ENCODE results near the gene IL11RA. TPM values are rescaled to one million over a fixed set of nuclear protein-coding genes. Genes with fewer than 3 reads are reported as not detected.

Gene IL11RA
- total and polyA plus RNA-seq, 2 of the 8 experiments (the other 6 are each of a cell fraction or from before 2014, with no cell fraction given) = 5.5 to 9.1 TPM

DNA sequence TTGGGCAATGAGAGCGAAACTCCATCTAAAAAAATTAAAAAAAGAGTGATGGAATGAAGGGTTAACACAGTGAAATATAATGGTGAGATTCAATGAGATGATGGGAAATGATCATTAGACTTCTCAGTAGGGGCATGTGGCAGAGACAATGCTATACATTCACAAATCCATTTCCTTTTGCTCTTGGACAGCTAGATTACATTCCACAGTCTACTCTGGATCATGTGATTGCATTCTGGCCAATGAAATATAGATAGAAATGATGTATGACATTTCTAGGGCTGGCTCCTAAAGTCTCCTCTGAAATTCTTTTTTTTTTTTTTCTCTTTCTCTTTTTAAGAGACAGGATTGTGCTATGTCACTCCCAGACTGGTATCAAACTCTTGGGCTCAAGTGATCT, 9.3 kb upstream of the IL11RA start:
- H2AK5ac ChIP-seq (ENCODE audit: low read depth, low read length) = no peak overlapping the region
- no peak overlapping the region for H2BK5ac ChIP-seq (ENCODE audit: low read depth, low read length)
- no peak overlapping the region for H3K23ac ChIP-seq (ENCODE audit: insufficient read length)
- CTCF ChIA-PET (ENCODE audit: partially characterized antibody) = interaction anchor here (0.8 to 18.5 kb wide), 6 partner anchors 6 to 81 kb away, joined by 3 to 401 read pairs (median 57); partner anchors contain the start of genes CCL27, IL11RA, RPP25L and SIGMAR1
- H3K79me1 ChIP-seq (ENCODE audit: low read depth, low read length) = peaks cover 4% of the 10 kb centered on the region; the same call in 1 of the 2 replicates
- no peak overlapping the region for H3K18ac ChIP-seq (ENCODE audit: extremely low read depth, low read length)
- H4K5ac ChIP-seq (ENCODE audit: insufficient read length, low read depth, low read length) = no peak overlapping the region
- H3K56ac ChIP-seq (replicated peaks; ENCODE audit: insufficient read length, low read depth, low read length) = no peak overlapping the region
- no peak overlapping the region for H2BK12ac ChIP-seq (ENCODE audit: low read depth, low read length)
- no peak overlapping the region for H3K4me3 ChIP-seq (ENCODE audit: extremely low read depth in 1 of 4, insufficient read depth in 2 of 4, low read depth in 3 of 4, low read length in 4 of 4)
- DNase-seq (ENCODE audit: low read depth in 1 of 2, low spot score in 2 of 2) (no peak), FAIRE-seq (no peak)
- H3K23me2 ChIP-seq (ENCODE audit: low read depth, low read length) = peaks cover 11% of the 10 kb centered on the region; the same call in 1 of the 2 replicates
- H4K91ac ChIP-seq (replicated peaks; ENCODE audit: insufficient read length, low read length) = no peak overlapping the region
- no peak overlapping the region for H4K8ac ChIP-seq (ENCODE audit: extremely low read depth, insufficient read depth, low read length)
- POLR2A ChIA-PET (ENCODE audit: partially characterized antibody) = interaction anchor here (1.2 kb wide), 1 partner anchor 11 kb away, joined by 3 read pairs; no protein-coding TSS in a partner anchor
- H3K27ac ChIP-seq (ENCODE audit: low read depth, low read length) = no peak overlapping the region
- no peak overlapping the region for H2BK120ac ChIP-seq (replicated peaks; ENCODE audit: low read depth, low read length)
- no peaks in the 10 kb centered on the region; a peak in 1 of 8 replicates for H3K36me3 ChIP-seq (ENCODE audit: control insufficient read depth in 2 of 4, insufficient read depth in 4 of 4, low read length in 3 of 4)
- TF ChIP-seq CBX5 (IDR thresholded peaks at IDR 0.05; ENCODE audit: low read depth, low read length) (no peak), CEBPB (IDR thresholded peaks at IDR 0.05; ENCODE audit: low read depth, low read length) (no peak), POLR2AphosphoS5 (IDR thresholded peaks at IDR 0.05; ENCODE audit: low read depth, low read length) (no peak), HDAC6 (IDR thresholded peaks at IDR 0.05; ENCODE audit: low read depth, low read length) (no peak), SP2 (IDR thresholded peaks at IDR 0.05; ENCODE audit: low read length) (no peak), RBBP5 (IDR thresholded peaks at IDR 0.05; ENCODE audit: borderline replicate concordance, low read depth, low read length) (no peak), SP1 (IDR thresholded peaks at IDR 0.05; ENCODE audit: low read depth, low read length) (no peak), RAD21 (IDR thresholded peaks at IDR 0.05 in 1 of 2, conservative IDR thresholded peaks at IDR 0.05 in 1 of 2; ENCODE audit: low read depth in 2 of 2, low read length in 2 of 2) (no peak)
- TF ChIP-seq, protein P1, sequence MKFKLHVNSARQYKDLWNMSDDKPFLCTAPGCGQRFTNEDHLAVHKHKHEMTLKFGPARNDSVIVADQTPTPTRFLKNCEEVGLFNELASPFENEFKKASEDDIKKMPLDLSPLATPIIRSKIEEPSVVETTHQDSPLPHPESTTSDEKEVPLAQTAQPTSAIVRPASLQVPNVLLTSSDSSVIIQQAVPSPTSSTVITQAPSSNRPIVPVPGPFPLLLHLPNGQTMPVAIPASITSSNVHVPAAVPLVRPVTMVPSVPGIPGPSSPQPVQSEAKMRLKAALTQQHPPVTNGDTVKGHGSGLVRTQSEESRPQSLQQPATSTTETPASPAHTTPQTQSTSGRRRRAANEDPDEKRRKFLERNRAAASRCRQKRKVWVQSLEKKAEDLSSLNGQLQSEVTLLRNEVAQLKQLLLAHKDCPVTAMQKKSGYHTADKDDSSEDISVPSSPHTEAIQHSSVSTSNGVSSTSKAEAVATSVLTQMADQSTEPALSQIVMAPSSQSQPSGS (IDR thresholded peaks at IDR 0.05; ENCODE audit: low read length) = no peak
- H2AFZ ChIP-seq (ENCODE audit: low read length) = no peak overlapping the region
- no peak overlapping the region for H3K4ac ChIP-seq (replicated peaks; ENCODE audit: insufficient read length, low read depth, low read length)
- no peak overlapping the region for H3K9ac ChIP-seq (replicated peaks in 1 of 4; ENCODE audit: extremely low read depth in 1 of 4, low read depth in 3 of 4, low read length in 3 of 4)
- H3K4me1 ChIP-seq (replicated peaks in 1 of 4; ENCODE audit: control insufficient read depth in 3 of 4, insufficient read depth in 4 of 4, low read length in 3 of 4) = peaks cover 7 to 21% (median 13%) of the 10 kb centered on the region in 4 experiments
- no peak overlapping the region for H3K4me2 ChIP-seq (ENCODE audit: insufficient read depth in 1 of 2, low read depth in 2 of 2, low read length in 2 of 2)
- H3K9me3 ChIP-seq (ENCODE audit: insufficient read depth in 2 of 2, low read depth in 1 of 2, low read length in 1 of 2) = no peaks in the 10 kb centered on the region
- no peak overlapping the region for H2BK15ac ChIP-seq (ENCODE audit: low read length)
- WGBS, 2 experiments (ENCODE audit: extremely low coverage in 1 of 2, insufficient coverage in 1 of 2, insufficient read length in 1 of 2, insufficient replicate concordance in 2 of 2, low coverage in 1 of 2, low lambda C conversion rate in 2 of 2, missing lambda C conversion rate in 1 of 2) = 85% methylated on average over 1 of the region's 1 CpG; no CpG with 5 or more reads in 1 of the 2 experiments
- H2BK20ac ChIP-seq (ENCODE audit: low read length) = no peak overlapping the region
- H3K14ac ChIP-seq (ENCODE audit: insufficient read length) = no peak overlapping the region
- H4K20me1 ChIP-seq (replicated peaks in 1 of 2; ENCODE audit: control insufficient read depth in 1 of 2, insufficient read depth in 2 of 2, low read length in 2 of 2) = peaks cover 2 to 8% of the 10 kb centered on the region in 2 experiments
- no peaks in the 10 kb centered on the region; a peak in 1 of 7 replicates for H3K27me3 ChIP-seq (replicated peaks in 1 of 4; ENCODE audit: control insufficient read depth in 3 of 4, extremely low read depth in 1 of 4, insufficient read depth in 3 of 4, low read length in 3 of 4)
- peaks cover 0 to 4% of the 10 kb centered on the region in 2 experiments; a peak in 1 of 4 replicates for H3K79me2 ChIP-seq (ENCODE audit: control insufficient read depth in 1 of 2, insufficient read depth in 2 of 2, low read length in 2 of 2)

Data from H1 (cell line).